Stimulated activated naive B cell treated with anti-CD40 and anti-IgM and Interleukin-4, amounts not matched to agents 10 μg/mL and 1 μg/mL and 100 μg/mL, for 72 hours (primary cell): Measurements from ENCODE around the gene LCE2A.
"Not testable (repeated sequence)": the region's sequence is repeated elsewhere in the genome, so short reads cannot be mapped to it uniquely, and the experiment has no call there.

ENCODE experiments used
- ATAC-seq, 2 donors: fragments of 150-1000 bp; cut with Tn5 transposase; replicated peaks; 2 replicates each; pipeline ENCODE4 v1.10.0; 2021; ENCODE audit warnings: moderate library complexity in 1 of 2
- DNase-seq: peaks from one replicate; pipeline ENCODE4 v3.0.0; 2021
- H3K27ac Mint-ChIP-seq: one replicate; pipeline ENCODE4 v1.8.0; 2022; ENCODE audit warnings: mild to moderate bottlenecking, mixed read lengths
- H3K27me3 Mint-ChIP-seq, 2 donors: one replicate each; pipeline ENCODE4 v1.8.0; 2022; ENCODE audit warnings: mixed read lengths in 2 of 2
- H3K36me3 Mint-ChIP-seq, 2 donors: one replicate each; pipeline ENCODE4 v1.8.0; 2022; ENCODE audit warnings: mixed read lengths in 2 of 2, mild to moderate bottlenecking in 1 of 2
- H3K4me1 Mint-ChIP-seq, 2 donors: one replicate each; pipeline ENCODE4 v1.8.0; 2022; ENCODE audit warnings: mixed read lengths in 2 of 2, mild to moderate bottlenecking in 1 of 2
- H3K4me3 Mint-ChIP-seq, 2 donors: one replicate each; pipeline ENCODE4 v1.8.0; 2022; ENCODE audit warnings: mild to moderate bottlenecking in 2 of 2, mixed read lengths in 2 of 2, moderate library complexity in 1 of 2
- H3K9me3 Mint-ChIP-seq, 2 donors: one replicate each; pipeline ENCODE4 v1.8.0; 2022; ENCODE audit warnings: mixed read lengths in 2 of 2, mild to moderate bottlenecking in 1 of 2

The LCE2A gene, protein sequence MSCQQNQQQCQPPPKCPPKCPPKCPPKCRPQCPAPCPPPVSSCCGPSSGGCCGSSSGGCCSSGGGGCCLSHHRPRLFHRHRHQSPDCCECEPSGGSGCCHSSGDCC

DNA sequence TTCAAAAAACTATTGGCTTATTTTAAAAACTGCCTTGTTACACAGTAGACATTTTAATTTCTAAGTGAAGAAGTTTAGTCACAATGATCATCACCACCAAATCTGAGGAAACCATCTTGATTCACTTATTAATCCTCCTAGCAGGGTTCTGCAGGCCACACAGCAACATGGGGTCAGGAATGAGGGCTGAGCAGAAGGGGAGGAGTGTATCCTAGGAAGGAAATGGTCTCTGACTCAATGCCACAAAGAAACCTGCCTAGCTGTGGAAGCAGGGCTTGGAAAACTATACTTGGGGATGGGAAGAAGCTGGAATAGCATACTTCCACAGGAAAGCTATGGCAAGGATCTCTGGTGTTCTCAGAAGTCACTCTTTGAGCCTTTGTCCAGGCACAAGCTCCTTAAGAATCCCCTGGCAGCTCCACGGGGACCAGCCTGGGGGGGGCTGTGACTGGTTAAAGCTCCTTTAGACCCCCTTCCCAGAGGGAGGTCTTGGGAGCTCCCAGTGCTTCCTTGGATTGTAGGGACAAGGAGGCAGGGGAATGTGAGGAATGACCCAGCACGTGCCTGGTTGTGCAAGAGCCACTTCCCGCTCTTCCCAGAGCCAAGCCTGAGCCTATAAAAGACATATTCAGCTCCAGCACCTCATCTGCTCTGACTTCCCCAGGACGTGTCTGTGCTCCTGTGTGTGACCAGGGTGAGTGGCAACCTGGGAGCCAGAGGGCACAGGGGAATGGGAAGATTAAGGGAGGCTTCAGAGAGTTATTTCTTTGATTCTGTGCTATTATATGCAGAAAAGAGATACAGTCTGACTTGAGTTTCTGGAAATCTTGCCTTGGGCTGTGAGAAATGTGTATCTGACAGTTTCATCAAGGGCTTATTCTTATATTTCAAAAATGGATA, at the start of gene LCE2A:
Gene LCE2A, plus strand, starts transcription at position 645 of the 900 bp plus-strand sequence. CDS start 557 bp downstream, outside the sequence.
- H3K4me1 Mint-ChIP-seq = no peaks in the 10 kb centered on the region
- DNase-seq = no peak
- ATAC-seq = no peak
- H3K27me3 Mint-ChIP-seq = peaks cover 0 to 14% of the 10 kb centered on the region in 2 donors
- H3K27ac Mint-ChIP-seq = no peak within 1 kb of the TSS
- H3K36me3 Mint-ChIP-seq = no peaks in the 10 kb centered on the region
- H3K4me3 Mint-ChIP-seq = no peak within 1 kb of the TSS
- peaks cover under 1 to 2% of the 10 kb centered on the region in 2 donors for H3K9me3 Mint-ChIP-seq

DNA sequence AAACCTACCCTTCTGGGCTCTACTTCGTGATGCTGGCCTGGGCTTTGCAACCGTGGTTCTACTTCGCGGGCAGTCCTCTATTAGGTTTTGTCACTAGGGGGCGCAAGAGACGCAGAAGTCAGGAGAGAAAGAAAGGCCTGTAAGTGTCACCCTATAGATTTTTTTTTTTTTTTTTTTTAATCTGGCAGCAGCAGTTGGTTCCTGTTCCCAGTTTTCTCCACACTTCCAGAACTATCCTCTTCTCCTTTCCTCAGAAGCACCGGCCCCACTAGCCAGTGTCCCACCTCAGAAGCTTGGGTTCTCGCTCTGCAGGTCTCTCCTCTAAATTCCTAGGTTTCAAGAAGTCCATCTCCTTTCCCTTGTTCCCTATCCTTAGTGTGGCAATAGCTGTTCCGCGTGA, 44.0 kb upstream of the LCE2A start:
- no peak overlapping the region for H3K4me3 Mint-ChIP-seq
- H3K27ac Mint-ChIP-seq = no peak overlapping the region
- H3K27me3 Mint-ChIP-seq = peaks cover 17 to 18% of the 10 kb centered on the region in 2 donors
- H3K9me3 Mint-ChIP-seq = no peaks in the 10 kb centered on the region
- H3K36me3 Mint-ChIP-seq = no peaks in the 10 kb centered on the region
- ATAC-seq (peak; percentile 72 to 77), DNase-seq (peak; percentile 42)
- peaks cover 2 to 5% of the 10 kb centered on the region in 2 donors for H3K4me1 Mint-ChIP-seq

DNA sequence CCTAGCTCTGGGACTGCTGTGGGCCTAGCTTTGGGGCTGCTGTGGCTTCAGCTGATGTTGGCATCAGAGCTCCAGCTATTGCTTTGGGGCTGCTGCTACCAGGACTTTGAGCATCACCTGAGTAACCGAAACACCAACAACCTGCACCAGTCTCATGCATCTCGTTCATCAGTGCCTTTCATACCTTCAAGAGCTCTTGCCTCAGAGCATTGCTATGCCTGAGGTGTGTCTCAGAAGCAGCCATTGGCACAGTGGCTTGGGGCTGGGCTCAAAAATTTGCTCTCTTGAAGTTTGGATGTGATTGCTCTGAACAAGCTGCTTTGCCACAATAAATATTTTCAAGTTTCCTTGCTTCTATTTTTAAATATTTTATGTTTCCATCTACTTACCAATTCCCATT, 41.7 kb upstream of the LCE2A start:
- no peaks in the 10 kb centered on the region for H3K36me3 Mint-ChIP-seq
- ATAC-seq (no peak), DNase-seq (no peak)
- H3K27me3 Mint-ChIP-seq = peaks cover 8 to 10% of the 10 kb centered on the region in 2 donors
- H3K27ac Mint-ChIP-seq = no peak overlapping the region
- no peaks in the 10 kb centered on the region for H3K9me3 Mint-ChIP-seq
- H3K4me3 Mint-ChIP-seq = no peak overlapping the region
- H3K4me1 Mint-ChIP-seq = peaks cover 2 to 5% of the 10 kb centered on the region in 2 donors

DNA sequence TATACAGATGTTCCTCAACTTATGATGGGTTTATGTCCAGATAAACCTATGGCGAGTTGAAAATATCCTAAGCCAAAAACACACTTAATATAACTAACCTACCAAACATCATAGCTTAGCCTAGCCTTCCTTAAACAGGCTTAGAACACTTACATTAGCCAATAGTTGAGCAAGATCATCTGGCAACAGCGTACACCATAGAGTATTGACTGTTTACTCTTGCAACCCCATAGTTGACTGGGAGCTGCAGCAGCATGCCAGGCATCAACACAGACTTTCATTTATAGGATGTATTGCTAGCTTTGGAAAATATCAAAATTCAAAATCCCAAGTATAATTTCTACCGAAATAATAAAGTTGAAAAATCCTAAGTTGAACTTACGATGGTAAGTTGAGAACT, 40.5 kb upstream of the LCE2A start:
- peaks cover 2 to 5% of the 10 kb centered on the region in 2 donors for H3K4me1 Mint-ChIP-seq
- no peak for DNase-seq
- no peaks in the 10 kb centered on the region for H3K9me3 Mint-ChIP-seq
- peaks cover 8 to 12% of the 10 kb centered on the region in 2 donors for H3K27me3 Mint-ChIP-seq
- no peak overlapping the region for H3K27ac Mint-ChIP-seq
- no peak overlapping the region for H3K4me3 Mint-ChIP-seq
- ATAC-seq = no peak
- H3K36me3 Mint-ChIP-seq = no peaks in the 10 kb centered on the region

DNA sequence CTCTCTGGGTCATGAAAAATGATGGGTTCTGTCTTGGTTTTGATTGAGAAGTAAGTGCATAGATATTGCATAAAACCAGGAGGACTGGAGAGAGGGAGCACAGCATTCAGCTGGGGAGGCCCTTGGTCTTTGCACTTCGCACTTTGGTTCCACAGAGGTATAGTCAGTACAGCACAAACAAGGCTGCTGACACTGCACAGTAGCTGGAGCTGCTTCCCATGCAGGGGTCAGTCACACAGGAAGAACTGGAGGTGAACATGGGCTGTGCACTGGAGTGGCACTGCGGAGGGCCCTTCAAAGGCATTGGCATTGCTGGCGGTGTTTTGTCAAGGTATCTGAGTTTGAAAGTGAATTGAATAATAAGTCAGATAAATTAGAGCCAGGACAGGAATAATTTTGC, 39.5 kb upstream of the LCE2A start:
- DNase-seq = no peak
- ATAC-seq = no peak
- peaks cover 11 to 18% of the 10 kb centered on the region in 2 donors for H3K27me3 Mint-ChIP-seq
- H3K27ac Mint-ChIP-seq = no peak overlapping the region
- H3K4me3 Mint-ChIP-seq = no peak overlapping the region
- no peaks in the 10 kb centered on the region for H3K9me3 Mint-ChIP-seq
- H3K36me3 Mint-ChIP-seq = no peaks in the 10 kb centered on the region
- peaks cover 2 to 5% of the 10 kb centered on the region in 2 donors for H3K4me1 Mint-ChIP-seq

DNA sequence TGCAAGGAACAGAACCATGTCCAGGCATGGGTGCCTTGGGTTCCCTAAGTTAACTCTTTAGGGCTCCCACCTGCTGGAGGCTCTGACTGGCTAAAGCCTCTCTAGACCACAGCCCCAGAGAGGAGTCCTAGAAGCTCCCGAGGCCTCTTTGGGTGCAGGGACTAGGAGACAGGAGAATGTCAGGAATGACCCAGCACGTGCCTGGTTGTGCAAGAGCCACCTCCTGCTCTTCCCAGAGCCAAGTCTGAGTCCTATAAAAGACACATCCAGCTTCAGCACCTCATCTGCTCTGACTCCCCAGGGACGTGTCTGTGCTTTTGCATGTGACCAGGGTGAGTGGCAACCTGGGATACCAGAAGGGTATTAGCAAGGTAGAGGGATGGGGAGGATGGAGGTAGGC, 35.0 kb upstream of the LCE2A start, which contains the start of gene LCE2D:
Gene LCE2D, plus strand, starts transcription at position 283 of the 400 bp plus-strand sequence. CDS start 726 bp downstream, outside the sequence.
- Mint-ChIP-seq H3K36me3 (no peaks in the 10 kb centered on the region), H3K27ac (no peak within 1 kb of the TSS), H3K4me1 (peaks cover 0 to 8% of the 10 kb centered on the region in 2 donors), H3K4me3 (no peak within 1 kb of the TSS), H3K27me3 (peaks cover 9 to 23% of the 10 kb centered on the region in 2 donors), H3K9me3 (peaks cover 0 to 2% of the 10 kb centered on the region in 2 donors)
- DNase-seq (no peak), ATAC-seq (no peak)

DNA sequence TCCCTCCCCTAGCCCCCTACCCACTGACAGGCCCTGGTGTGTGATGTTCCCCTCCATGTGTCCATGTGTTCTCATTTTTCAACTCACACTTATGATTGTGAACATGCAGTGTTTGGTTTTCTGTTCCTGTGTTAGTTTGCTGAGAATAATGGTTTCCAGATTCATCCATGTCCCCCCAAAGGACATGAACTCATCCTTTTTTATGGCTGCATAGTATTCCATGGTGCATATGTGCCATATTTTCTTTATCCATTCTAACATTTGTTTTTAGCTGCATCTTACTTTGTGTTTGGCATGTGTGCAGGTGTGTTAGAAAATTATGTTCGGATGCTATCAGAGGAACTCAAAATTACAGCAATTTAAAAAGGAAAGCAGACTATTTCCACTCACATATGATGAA, 32.0 kb upstream of the LCE2A start:
- H3K9me3 Mint-ChIP-seq, H3K36me3 Mint-ChIP-seq, ATAC-seq, H3K27ac Mint-ChIP-seq, H3K4me3 Mint-ChIP-seq, DNase-seq, H3K4me1 Mint-ChIP-seq: not testable (repeated sequence)
- H3K27me3 Mint-ChIP-seq = peaks cover 15 to 27% of the 10 kb centered on the region in 2 donors

DNA sequence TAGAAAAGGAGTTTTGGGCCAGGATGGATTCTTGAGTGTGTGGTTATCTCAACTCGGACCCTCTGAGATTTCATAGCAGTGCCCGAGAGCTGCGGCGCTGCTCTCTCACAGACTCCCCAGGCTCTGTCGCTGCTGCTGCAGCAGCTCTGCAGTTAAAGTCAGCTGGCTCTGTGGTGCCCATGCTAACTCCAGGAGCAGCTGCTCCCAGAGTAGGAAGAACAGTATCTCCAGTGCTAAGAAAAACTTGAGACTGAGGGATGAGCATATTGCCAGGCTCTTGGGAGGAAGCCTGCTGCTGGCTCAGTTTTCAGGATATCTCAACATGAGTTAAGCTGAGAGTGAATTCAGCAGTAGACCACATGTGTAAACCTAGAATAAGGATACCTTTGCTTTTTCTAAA, 30.5 kb upstream of the LCE2A start:
- DNase-seq = no peak
- Mint-ChIP-seq H3K4me1 (peaks cover 0 to 8% of the 10 kb centered on the region in 2 donors), H3K27ac (no peak overlapping the region), H3K9me3 (peaks cover 0 to 2% of the 10 kb centered on the region in 2 donors), H3K36me3 (no peaks in the 10 kb centered on the region), H3K27me3 (peaks cover 13 to 27% of the 10 kb centered on the region in 2 donors), H3K4me3 (no peak overlapping the region)
- ATAC-seq = no peak

DNA sequence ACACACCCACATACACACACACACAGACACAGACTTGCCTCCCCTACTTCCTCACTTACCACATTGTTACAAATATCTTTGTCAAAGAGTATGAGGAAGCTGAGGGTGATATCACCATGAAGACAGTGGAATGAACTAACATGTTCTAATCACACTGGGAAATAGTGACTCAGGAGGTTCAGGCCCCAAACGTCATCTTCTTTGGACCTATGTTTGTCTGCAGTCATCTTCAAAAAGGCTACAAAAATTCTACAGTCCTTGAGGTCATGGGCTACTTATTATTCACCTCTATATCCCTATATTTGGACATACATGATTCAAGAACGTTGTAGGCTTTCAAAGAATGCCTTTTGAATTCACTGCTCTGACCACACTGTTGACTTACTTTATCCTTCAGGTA, 25.1 kb upstream of the LCE2A start:
- H3K9me3 Mint-ChIP-seq = no peaks in the 10 kb centered on the region
- no peak overlapping the region for H3K4me3 Mint-ChIP-seq
- no peaks in the 10 kb centered on the region for H3K36me3 Mint-ChIP-seq
- no peak for ATAC-seq
- H3K27me3 Mint-ChIP-seq = peaks cover 15 to 17% of the 10 kb centered on the region in 2 donors
- H3K4me1 Mint-ChIP-seq = no peaks in the 10 kb centered on the region
- H3K27ac Mint-ChIP-seq = no peak overlapping the region
- no peak for DNase-seq

DNA sequence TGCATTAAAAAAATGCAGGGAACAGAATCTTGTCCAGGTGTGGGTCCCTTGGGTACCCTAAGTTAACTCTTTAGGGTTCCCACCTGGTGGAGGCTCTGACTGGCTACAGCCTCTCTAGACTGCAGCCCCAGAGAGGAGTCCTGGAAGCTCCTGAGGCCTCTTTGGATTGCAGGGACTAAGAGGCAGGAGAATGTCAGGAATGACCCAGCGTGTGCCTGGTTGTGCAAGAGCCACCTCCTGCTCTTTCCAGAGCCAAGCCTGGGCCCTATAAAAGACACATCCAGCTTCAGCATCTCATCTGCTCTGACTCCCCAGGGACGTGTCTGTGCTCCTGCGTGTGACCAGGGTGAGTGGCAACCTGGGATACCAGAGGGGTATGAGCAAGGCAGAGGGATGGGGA, 23.2 kb upstream of the LCE2A start, which contains the start of gene LCE2C:
Gene LCE2C, plus strand, starts transcription at position 297 of the 400 bp plus-strand sequence. CDS start 737 bp downstream, outside the sequence.
- not testable (repeated sequence) for H3K27ac Mint-ChIP-seq, H3K4me3 Mint-ChIP-seq, H3K4me1 Mint-ChIP-seq, H3K36me3 Mint-ChIP-seq, H3K9me3 Mint-ChIP-seq, DNase-seq, ATAC-seq
- H3K27me3 Mint-ChIP-seq = peaks cover 27 to 32% of the 10 kb centered on the region in 2 donors

DNA sequence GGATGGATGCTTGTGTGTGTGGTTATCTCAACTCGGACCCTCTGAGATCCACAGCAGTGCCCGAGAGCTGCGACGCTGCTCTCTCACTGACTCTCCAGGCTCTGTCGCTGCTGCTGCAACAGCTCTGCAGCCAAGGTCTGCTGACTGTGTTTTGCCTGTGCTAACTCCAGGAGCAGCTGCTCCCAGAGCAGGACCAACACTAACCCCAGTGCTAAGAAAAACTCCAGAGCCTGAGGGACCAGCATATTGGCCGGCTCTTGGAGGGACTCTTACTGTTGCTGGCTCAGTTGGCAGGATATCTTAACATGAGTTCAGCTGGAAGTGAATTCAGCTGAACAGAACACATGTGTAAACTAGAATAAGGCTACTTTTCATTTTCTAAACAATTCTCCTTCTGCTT, 18.7 kb upstream of the LCE2A start:
- no peak for ATAC-seq
- DNase-seq = no peak
- Mint-ChIP-seq H3K27ac (no peak overlapping the region), H3K9me3 (no peaks in the 10 kb centered on the region), H3K36me3 (no peaks in the 10 kb centered on the region), H3K4me1 (no peaks in the 10 kb centered on the region), H3K27me3 (peaks cover 33 to 43% of the 10 kb centered on the region in 2 donors), H3K4me3 (no peak overlapping the region)

DNA sequence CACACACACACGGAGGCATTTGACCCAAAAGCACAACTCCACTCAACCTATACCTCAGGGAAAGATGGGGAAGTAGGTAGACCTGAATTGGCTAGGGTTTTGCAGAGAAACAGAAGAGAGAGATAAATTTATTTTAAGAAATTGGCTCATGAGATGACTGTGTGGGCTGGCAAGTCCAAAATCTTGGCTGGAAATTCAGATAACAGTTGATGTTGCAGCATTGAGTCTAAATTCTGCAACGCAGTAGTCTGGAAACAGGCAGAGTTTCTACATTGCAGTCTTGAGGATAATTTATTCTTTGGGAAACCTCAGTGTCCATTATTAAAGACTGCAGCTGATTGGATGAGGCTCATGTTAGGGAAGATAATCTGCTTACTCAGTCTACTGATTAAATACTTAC, 16.5 kb upstream of the LCE2A start:
- Mint-ChIP-seq H3K4me3 (no peak overlapping the region), H3K4me1 (no peaks in the 10 kb centered on the region), H3K36me3 (no peaks in the 10 kb centered on the region), H3K27ac (no peak overlapping the region), H3K27me3 (peaks cover 34 to 43% of the 10 kb centered on the region in 2 donors), H3K9me3 (no peaks in the 10 kb centered on the region)
- ATAC-seq = no peak
- no peak for DNase-seq

DNA sequence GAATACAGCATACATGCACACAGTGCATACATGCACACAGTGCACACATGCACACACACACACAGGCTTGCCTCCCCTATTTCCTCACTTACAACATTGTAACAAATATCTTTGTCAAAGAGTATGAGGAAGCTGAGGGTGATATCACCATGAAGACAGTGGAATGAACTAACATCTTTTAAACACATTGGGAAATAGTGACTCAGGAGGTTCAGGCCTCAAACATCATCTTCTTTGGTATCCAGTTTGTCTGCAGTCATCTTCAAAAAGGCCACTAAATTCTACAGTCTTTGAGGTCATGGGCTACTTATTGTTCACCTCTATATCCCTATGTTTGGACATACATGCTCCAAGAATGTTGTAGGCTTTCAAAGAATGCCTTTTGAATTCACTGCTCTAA, 14.3 kb upstream of the LCE2A start:
- no peaks in the 10 kb centered on the region for H3K9me3 Mint-ChIP-seq
- no peaks in the 10 kb centered on the region for H3K4me1 Mint-ChIP-seq
- peaks cover 33 to 40% of the 10 kb centered on the region in 2 donors for H3K27me3 Mint-ChIP-seq
- H3K36me3 Mint-ChIP-seq = no peaks in the 10 kb centered on the region
- H3K27ac Mint-ChIP-seq = no peak overlapping the region
- DNase-seq = no peak
- no peak for ATAC-seq
- no peak overlapping the region for H3K4me3 Mint-ChIP-seq

DNA sequence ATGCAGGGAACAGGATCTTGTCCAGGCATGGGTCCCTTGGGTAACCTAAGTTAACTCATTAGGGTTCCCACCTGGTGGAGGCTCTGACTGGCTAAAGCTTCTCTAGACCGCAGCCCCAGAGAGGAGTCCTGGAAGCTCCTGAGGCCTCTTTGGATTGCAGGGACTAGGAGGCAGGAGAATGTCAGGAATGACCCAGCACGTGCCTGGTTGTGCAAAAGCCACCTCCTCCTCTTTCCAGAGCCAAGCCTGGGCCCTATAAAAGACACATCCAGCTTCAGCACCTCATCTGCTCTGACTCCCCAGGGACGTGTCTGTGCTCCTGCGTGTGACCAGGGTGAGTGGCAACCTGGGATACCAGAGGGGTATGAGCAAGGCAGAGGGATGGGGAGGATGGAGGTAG, 12.3 kb upstream of the LCE2A start, which contains the start of gene LCE2B:
Gene LCE2B, plus strand, starts transcription at position 301 of the 400 bp plus-strand sequence. CDS start 721 bp downstream, outside the sequence.
- not testable (repeated sequence) for DNase-seq, H3K4me1 Mint-ChIP-seq, H3K27ac Mint-ChIP-seq, ATAC-seq, H3K9me3 Mint-ChIP-seq, H3K4me3 Mint-ChIP-seq, H3K36me3 Mint-ChIP-seq
- H3K27me3 Mint-ChIP-seq = peaks cover 23 to 28% of the 10 kb centered on the region in 2 donors
